ENCODE data around the gene PPP1R9B.

PPP1R9B gene

GRCh38 chr17:50139185-50139783 lies 11.2 kb downstream of the PPP1R9B start:
- no peak overlapping the region for H3K4me3 Mint-ChIP-seq
- no peak for DNase-seq
- H3K4me1 Mint-ChIP-seq = peaks cover 6% of the 10 kb centered on the region
- H3K27ac Mint-ChIP-seq = no peak overlapping the region
- peaks cover 72% of the 10 kb centered on the region for H3K36me3 Mint-ChIP-seq (ENCODE audit: low read depth)
- TF ChIP-seq, protein P1, sequence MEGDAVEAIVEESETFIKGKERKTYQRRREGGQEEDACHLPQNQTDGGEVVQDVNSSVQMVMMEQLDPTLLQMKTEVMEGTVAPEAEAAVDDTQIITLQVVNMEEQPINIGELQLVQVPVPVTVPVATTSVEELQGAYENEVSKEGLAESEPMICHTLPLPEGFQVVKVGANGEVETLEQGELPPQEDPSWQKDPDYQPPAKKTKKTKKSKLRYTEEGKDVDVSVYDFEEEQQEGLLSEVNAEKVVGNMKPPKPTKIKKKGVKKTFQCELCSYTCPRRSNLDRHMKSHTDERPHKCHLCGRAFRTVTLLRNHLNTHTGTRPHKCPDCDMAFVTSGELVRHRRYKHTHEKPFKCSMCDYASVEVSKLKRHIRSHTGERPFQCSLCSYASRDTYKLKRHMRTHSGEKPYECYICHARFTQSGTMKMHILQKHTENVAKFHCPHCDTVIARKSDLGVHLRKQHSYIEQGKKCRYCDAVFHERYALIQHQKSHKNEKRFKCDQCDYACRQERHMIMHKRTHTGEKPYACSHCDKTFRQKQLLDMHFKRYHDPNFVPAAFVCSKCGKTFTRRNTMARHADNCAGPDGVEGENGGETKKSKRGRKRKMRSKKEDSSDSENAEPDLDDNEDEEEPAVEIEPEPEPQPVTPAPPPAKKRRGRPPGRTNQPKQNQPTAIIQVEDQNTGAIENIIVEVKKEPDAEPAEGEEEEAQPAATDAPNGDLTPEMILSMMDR (IDR thresholded peaks at IDR 0.05) = no peak
- no peaks in the 10 kb centered on the region for H3K9me3 Mint-ChIP-seq
- peaks cover 15% of the 10 kb centered on the region for H3K27me3 Mint-ChIP-seq (ENCODE audit: low read depth, poor library complexity)

GRCh38 chr17:50137042-50137441 lies 13.4 kb downstream of the PPP1R9B start:
- Mint-ChIP-seq H3K4me3 (no peak overlapping the region), H3K27ac (no peak overlapping the region), H3K27me3 (ENCODE audit: low read depth, poor library complexity) (peaks cover 10% of the 10 kb centered on the region), H3K9me3 (no peaks in the 10 kb centered on the region), H3K4me1 (peaks cover 22% of the 10 kb centered on the region), H3K36me3 (ENCODE audit: low read depth) (peaks cover 55% of the 10 kb centered on the region)
- TF ChIP-seq, protein P1 (IDR thresholded peaks at IDR 0.05) = no peak
- DNase-seq = no peak

- DNase-seq = no peak
- Mint-ChIP-seq H3K27me3 (ENCODE audit: low read depth, poor library complexity) (peaks cover 14% of the 10 kb centered on the region), H3K27ac (no peak overlapping the region), H3K4me3 (no peak overlapping the region), H3K9me3 (no peaks in the 10 kb centered on the region), H3K4me1 (peaks cover 28% of the 10 kb centered on the region), H3K36me3 (ENCODE audit: low read depth) (peaks cover 47% of the 10 kb centered on the region)
- TF ChIP-seq, protein P1 (IDR thresholded peaks at IDR 0.05) = no peak
Measured at GRCh38 chr17:50136096-50136687, 14.3 kb downstream of the PPP1R9B start.

- Mint-ChIP-seq H3K27ac (no peak overlapping the region), H3K36me3 (ENCODE audit: low read depth) (peaks cover 40% of the 10 kb centered on the region), H3K9me3 (no peaks in the 10 kb centered on the region), H3K4me1 (peaks cover 34% of the 10 kb centered on the region), H3K4me3 (no peak overlapping the region), H3K27me3 (ENCODE audit: low read depth, poor library complexity) (peaks cover 14% of the 10 kb centered on the region)
- TF ChIP-seq, protein P1 (IDR thresholded peaks at IDR 0.05) = no peak
- DNase-seq = no peak
Measured at GRCh38 chr17:50135316-50136095, 15.0 kb downstream of the PPP1R9B start.

- no peak for DNase-seq
- no peak overlapping the region for H3K27ac Mint-ChIP-seq
- peaks cover 14% of the 10 kb centered on the region for H3K27me3 Mint-ChIP-seq (ENCODE audit: low read depth, poor library complexity)
- H3K9me3 Mint-ChIP-seq = no peaks in the 10 kb centered on the region
- H3K36me3 Mint-ChIP-seq (ENCODE audit: low read depth) = peaks cover 30% of the 10 kb centered on the region
- TF ChIP-seq, protein P1 (IDR thresholded peaks at IDR 0.05) = no peak
- no peak overlapping the region for H3K4me3 Mint-ChIP-seq
- H3K4me1 Mint-ChIP-seq = peaks cover 35% of the 10 kb centered on the region
Measured at GRCh38 chr17:50134206-50135110, 16.0 kb downstream of the PPP1R9B start.

Measured in nephron progenitor cell (in vitro differentiated cells).